Esophagus muscularis mucosa (tissue), 4 donors: ENCODE results near the gene EME1.

Experiments
- EP300 ChIP-seq: sonication (generic); formaldehyde crosslinking; IDR thresholded peaks from one replicate; pipeline ENCODE4 v1.6.1; 2017; ENCODE audit warnings: antibody characterized with exemption
- POLR2A ChIP-seq: fragments of 450-650 bp; IDR thresholded peaks from one replicate; pipeline ENCODE4 v1.6.1; 2017; ENCODE audit warnings: antibody characterized with exemption, moderate library complexity, mild to moderate bottlenecking, low read depth
- POLR2AphosphoS5 ChIP-seq, 2 donors: sonication (generic); formaldehyde crosslinking; IDR thresholded peaks; one replicate each; pipeline ENCODE4 v1.6.1; 2017; ENCODE audit warnings: antibody characterized with exemption in 2 of 2
- TF ChIP-seq, protein P1 (sequence below), 3 experiments: fragments of 200-600 bp in 2 of 3; fragments of 450-650 bp in 1 of 3; sonication (generic) in 2 of 3; IDR thresholded peaks; one replicate each; pipeline ENCODE4 v1.5.1; 2017 to 2019; ENCODE audit warnings: antibody characterized with exemption in 3 of 3, mild to moderate bottlenecking in 2 of 3, moderate library complexity in 1 of 3

DNA sequence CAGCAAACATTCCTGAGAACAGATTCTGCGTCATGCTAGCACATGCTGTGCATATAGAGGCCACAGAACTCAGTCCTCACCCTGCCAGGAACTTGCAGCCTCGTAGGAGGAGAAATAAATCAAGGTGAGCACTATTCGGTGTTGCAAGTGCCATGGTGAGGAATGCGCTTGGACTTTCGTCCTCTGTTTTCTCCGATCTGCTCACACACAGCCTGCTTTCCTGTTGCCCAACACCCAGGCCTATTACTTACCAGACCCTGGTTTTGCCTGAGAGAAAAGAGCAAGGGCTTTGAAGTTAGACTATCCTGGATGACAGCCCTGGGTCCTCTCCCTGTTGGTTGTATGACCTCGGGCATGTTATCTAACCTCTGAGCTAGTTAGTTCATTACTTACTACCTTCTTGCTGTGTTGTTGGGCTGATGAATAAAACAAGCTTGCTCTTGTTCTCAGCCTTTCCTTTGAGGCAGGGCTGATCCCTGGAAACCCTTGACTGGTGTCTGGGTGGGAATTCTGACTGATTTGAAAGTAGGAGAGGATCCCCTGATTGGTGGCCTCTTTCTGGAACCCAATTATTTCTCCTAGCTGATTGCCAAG, 55.9 kb downstream of the EME1 start:
- TF ChIP-seq, protein P1, sequence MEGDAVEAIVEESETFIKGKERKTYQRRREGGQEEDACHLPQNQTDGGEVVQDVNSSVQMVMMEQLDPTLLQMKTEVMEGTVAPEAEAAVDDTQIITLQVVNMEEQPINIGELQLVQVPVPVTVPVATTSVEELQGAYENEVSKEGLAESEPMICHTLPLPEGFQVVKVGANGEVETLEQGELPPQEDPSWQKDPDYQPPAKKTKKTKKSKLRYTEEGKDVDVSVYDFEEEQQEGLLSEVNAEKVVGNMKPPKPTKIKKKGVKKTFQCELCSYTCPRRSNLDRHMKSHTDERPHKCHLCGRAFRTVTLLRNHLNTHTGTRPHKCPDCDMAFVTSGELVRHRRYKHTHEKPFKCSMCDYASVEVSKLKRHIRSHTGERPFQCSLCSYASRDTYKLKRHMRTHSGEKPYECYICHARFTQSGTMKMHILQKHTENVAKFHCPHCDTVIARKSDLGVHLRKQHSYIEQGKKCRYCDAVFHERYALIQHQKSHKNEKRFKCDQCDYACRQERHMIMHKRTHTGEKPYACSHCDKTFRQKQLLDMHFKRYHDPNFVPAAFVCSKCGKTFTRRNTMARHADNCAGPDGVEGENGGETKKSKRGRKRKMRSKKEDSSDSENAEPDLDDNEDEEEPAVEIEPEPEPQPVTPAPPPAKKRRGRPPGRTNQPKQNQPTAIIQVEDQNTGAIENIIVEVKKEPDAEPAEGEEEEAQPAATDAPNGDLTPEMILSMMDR (IDR thresholded peaks at IDR 0.05) = no peak
- no peak for TF ChIP-seq POLR2A
- no peak for TF ChIP-seq EP300
- TF ChIP-seq POLR2AphosphoS5 (IDR thresholded peaks at IDR 0.05) = no peak
